D721Med (cell line): ENCODE results near the gene RFT1.

ENCODE experiments used
- DNase-seq: peaks from one replicate; pipeline ENCODE4 v3.0.0; 2011; ENCODE audit warnings: low spot score; ENCODE audit not compliant: insufficient read length
- FAIRE-seq: peaks from 2 replicates; lab custom pipeline; 2011; peaks lifted over from hg19 to GRCh38; lab: Jason Lieb, UNC
- TF ChIP-seq, protein P1 (sequence below): IDR thresholded peaks from 2 replicates; pipeline ENCODE4 v1.5.1; 2012; ENCODE audit warnings: mild to moderate bottlenecking, control low read depth; ENCODE audit not compliant: insufficient read depth; ENCODE audit errors: missing control alignments

The RFT1 gene

DNA sequence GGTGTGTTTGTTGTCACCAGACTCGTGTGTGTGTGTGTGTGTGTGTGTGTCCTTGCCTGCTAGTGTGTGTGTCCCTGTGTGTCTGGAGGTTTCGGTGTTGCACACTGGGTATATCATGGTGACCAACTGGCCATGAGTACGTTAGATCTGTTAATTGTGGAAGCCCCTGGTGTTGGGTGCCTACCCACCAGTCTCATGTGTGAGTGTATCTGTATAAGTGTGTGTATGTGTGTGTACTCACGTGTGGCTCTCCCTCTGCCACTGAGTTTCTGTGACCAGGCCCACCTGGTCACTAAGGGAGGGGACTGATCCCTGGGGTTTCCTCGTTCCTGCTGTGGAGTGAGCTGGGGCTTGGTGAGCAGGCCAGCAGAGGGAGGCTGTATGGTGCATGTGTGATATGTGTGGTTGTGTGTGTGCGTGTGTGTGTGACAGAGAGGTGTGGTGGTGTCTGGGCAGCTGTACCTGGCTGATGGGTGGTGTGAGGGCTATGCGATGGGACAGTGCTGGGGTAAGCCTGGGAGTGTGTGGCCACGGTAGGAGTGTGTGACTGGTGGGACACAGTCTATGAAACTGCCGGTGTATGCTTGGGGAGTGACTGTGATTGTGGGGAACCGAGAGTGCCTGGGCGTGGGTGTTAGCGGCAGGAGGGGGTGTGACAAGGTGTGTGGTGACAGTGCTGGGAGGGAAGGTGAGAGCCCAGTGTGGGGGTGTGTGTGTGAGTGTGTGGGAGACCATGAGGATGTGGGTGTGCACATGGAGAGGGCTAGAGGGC, 32.6 kb upstream of the RFT1 start:
- no peak for FAIRE-seq
- TF ChIP-seq, protein P1, sequence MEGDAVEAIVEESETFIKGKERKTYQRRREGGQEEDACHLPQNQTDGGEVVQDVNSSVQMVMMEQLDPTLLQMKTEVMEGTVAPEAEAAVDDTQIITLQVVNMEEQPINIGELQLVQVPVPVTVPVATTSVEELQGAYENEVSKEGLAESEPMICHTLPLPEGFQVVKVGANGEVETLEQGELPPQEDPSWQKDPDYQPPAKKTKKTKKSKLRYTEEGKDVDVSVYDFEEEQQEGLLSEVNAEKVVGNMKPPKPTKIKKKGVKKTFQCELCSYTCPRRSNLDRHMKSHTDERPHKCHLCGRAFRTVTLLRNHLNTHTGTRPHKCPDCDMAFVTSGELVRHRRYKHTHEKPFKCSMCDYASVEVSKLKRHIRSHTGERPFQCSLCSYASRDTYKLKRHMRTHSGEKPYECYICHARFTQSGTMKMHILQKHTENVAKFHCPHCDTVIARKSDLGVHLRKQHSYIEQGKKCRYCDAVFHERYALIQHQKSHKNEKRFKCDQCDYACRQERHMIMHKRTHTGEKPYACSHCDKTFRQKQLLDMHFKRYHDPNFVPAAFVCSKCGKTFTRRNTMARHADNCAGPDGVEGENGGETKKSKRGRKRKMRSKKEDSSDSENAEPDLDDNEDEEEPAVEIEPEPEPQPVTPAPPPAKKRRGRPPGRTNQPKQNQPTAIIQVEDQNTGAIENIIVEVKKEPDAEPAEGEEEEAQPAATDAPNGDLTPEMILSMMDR, result no peak
- no peak for DNase-seq

DNA sequence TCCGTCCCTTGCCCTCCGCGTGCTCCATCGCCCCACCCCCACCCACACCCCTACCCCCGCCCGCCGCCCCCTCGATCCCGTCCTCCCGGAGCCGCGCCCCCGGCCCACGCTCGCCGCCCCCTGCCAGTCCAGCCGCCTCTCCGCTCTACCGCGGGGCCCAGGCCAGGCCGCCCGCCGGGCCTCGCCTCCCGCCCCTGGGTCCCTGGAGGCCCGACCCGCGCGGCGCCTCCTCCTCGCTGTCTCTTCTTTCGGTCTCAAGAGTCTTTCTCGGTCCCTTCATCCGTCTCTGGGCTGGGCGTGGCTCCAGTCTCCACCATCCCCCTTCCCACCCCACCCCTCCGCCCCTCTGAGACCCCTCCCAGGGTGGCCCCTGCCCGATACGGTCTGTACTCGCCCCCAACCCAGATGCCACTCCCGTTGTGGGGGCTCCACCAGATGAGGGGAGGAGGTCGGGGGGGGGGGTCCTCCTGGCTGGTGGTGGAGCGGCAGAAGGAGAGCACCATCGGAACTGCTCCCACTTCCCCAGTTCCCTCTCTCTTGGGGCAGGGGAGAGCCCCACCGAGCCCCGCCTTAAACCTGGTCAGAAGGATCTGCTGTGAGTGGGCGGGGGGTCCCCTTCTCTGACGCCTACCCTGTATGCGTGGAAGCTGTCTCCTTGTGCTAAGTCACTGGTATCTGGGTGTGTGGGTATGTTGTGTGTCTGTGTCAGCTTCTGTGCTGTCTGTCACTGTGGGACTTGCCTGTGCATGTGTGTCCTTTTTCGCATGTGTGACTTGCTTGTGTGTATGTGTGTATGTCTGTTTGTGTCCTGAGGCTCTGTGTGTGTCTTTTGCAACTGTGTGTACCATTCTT, 31.8 kb upstream of the RFT1 start:
- TF ChIP-seq, protein P1, result no peak
- DNase-seq (no peak), FAIRE-seq (no peak)

DNA sequence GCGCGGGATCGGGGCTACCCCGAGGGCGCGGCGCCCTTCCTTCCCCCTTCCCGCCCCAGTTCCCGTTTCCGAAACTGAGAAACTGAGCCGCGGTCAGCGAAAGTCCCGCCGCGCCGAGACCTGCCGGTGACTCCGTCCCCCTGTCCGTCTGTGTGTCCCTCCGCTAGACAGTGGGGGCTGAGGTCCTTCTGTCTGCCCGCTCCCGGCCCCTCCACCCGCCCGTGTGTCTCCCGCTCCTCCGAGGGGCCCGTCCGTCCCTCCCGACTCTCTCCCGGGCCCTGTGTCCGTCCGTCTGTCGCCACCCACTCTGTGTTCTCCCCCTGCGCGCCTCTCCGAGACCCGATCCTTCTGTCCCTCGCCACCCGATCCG, 31.2 kb upstream of the RFT1 start:
- no peak for FAIRE-seq
- TF ChIP-seq, protein P1, result no peak
- no peak for DNase-seq

DNA sequence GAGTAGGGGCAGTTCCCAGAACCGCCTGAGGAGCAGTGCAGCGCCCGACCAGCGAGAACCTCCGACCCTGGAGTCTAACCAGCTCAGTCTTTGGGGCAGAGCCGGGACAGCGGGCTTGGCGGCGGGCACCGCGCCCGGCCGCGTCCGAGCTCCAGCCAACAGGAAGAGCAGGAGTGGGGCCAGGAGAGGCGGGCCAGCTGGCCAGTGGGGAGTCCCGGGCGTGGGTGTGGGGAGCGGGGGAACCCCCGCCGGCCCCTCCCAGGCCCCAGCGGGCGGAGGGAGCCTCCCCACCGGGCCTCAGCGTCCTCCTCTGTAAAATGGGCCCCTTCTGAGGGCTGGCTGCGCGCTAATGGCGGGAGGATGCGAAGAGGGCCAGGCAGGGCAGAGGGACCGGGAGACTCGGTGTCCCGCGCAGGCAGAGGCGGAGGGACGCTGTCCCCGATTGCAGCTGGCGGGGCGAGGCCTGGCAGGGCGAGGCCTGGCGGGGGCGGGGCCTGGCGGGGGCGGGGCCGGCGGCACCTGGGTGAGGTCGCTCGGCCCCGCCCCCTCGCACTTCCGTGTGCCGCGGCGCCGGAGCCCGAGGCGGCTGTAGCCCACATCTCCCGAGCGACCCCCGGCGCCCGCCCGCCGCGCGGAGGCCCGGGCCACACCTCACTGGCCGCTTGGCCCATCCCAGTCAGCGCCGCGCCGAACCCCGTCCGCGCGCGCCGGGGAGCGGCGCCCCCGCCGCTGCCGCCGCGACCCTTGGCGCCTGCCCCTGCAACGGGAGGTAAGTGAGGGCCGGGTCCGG, 30.6 kb upstream of the RFT1 start, which contains the start of gene PRKCD:
Gene PRKCD (plus strand): TSS at position 550 of the 790 bp plus-strand sequence. CDS start 17,214 bp downstream, outside the sequence.
- peak; percentile 93 for DNase-seq
- TF ChIP-seq, protein P1, result no peak
- FAIRE-seq, result no peak

DNA sequence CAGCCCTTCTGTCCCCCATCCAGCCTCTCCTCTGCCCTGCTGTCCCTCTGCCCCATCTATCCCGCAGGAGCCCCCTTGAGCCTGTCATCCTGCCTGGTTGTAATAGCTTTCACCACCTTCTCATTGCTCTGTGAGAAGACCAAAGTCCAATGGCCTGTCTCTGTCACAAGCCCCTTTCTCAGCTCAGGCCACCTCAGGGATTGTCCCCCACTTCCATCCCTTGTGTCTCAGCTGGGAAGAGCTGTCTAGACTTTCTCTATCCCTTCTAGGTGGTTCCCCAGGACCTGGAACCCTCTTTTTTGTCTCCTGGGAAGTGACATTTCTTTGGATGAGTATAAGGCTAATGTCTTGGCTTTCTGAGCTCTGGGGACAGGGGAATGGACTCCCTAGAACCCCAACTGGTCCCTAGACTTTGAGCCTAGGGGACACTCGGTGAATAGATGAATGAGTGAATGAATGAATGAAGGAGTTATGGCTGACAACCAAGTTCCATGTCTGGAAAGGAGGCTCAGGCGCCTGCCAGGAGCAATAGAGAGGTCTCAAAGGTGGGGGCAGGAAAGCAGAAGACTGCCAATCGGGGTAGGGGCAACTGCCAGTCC, 29.9 kb upstream of the RFT1 start:
- TF ChIP-seq, protein P1, result no peak
- no peak for FAIRE-seq
- DNase-seq, result no peak

DNA sequence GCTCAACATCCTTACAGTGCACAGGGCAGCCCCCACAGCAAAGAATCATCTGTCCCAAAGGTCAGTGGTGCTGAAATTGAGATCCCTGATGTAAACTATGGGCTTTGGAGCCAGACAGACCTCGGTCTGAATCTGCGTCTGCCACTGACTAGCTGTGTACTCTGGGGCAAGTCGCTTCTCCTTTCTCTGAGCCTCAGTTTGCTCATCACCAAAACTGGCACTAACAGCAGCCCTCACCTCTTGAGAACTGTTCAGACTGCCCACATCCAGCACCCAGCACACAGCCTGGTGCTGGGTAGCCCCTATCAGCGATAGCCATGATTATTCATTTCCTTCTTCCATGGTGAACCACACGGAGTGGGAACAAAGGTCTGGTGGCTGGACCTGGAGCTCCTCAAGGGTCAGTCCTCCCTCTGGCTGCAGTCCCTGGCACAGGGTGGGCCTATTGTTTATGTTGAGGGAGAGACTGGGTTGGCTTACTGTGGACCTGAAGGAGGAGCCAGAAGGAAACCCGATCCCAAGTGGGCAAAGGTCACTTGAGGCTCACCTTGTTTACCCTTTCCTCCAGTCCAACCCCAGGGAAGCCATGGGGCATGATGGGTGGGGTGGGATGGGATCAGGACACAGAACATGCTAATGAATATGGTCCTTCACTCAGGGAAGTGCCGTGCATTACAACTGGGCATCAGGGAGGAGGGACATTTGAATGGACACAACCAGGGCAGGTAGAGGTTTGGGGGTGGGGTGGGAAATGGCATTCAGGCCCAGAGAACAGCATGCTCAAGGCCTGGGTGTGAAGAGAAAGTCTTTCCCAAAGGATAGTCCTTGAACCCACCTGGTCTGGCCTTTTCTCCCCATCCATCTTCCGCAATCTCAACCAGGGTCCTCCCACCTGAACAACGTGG, 29.2 kb upstream of the RFT1 start:
- no peak for FAIRE-seq

More for the DNA sequence above, 29.2 kb upstream of the RFT1 start:
- DNase-seq, result no peak
- TF ChIP-seq, protein P1, result no peak
